Vagina (tissue), 2 donors: ENCODE measurements around the gene RGL4. TPM values are rescaled to one million over a fixed set of nuclear protein-coding genes. Genes with fewer than 3 reads are reported as not detected.
"Not testable (repeated sequence)": the region's sequence is repeated elsewhere in the genome, so short reads cannot be mapped to it uniquely, and the experiment has no call there.

ENCODE experiments used
- DNase-seq, 2 donors: peaks; one replicate each; pipeline ENCODE4 v3.0.0-alpha.2; 2017; ENCODE audit errors: extremely low spot score in 2 of 2
- H3K27ac ChIP-seq: fragments of 200-600 bp; sonication (generic); one replicate; pipeline ENCODE4 v1.5.1; 2019
- H3K27me3 ChIP-seq: fragments of 200-600 bp; sonication (generic); one replicate; pipeline ENCODE4 v1.5.1; 2019
- H3K36me3 ChIP-seq, 2 donors: fragments of 200-600 bp; sonication (generic); one replicate each; pipeline ENCODE4 v1.5.1; 2017 to 2019
- H3K4me1 ChIP-seq: fragments of 200-600 bp; sonication (generic); one replicate; pipeline ENCODE4 v1.5.1; 2019
- H3K4me3 ChIP-seq, 2 donors: fragments of 200-600 bp; sonication (generic); 1 replicate in 1 of 2; 2 replicates in 1 of 2; pipeline ENCODE4 v1.5.1; 2016 to 2019
- H3K9me3 ChIP-seq: fragments of 200-600 bp; sonication (generic); one replicate; pipeline ENCODE4 v1.5.1; 2019
- CTCF ChIP-seq, 3 experiments: fragments of 450-650 bp in 2 of 3; fragments of 200-600 bp in 1 of 3; sonication (generic) in 1 of 3; IDR thresholded peaks; one replicate each; pipeline ENCODE4 v1.5.1; 2017 to 2019; ENCODE audit warnings: antibody characterized with exemption in 3 of 3, mild to moderate bottlenecking in 2 of 3, moderate library complexity in 2 of 3
- POLR2A ChIP-seq, 2 donors: fragments of 450-650 bp; IDR thresholded peaks; one replicate each; pipeline ENCODE4 v1.6.1; 2017; ENCODE audit warnings: antibody characterized with exemption in 2 of 2, mild to moderate bottlenecking in 2 of 2, moderate library complexity in 2 of 2
- POLR2AphosphoS5 ChIP-seq, 2 donors: sonication (generic); formaldehyde crosslinking; IDR thresholded peaks; one replicate each; pipeline ENCODE4 v1.9.0; 2017; ENCODE audit warnings: antibody characterized with exemption in 2 of 2, mild to moderate bottlenecking in 2 of 2, low read depth in 1 of 2; ENCODE audit not compliant: insufficient read depth in 1 of 2
- intact Hi-C: fragments of 100-400 bp; cut with DNase I; formaldehyde crosslinking; loops from one replicate; pipeline ENCODE4 v1.15.1; 2023
- total RNA-seq: library from RNA; depleted of rRNA; stranded (reverse); fragments of >200 nt; gene quantifications from one replicate; pipeline ENCODE4 v1.2.3, GENCODE V29; 2016

The RGL4 gene
- total RNA-seq, 1 donor from 2014 or later: not detected

- Histone ChIP-seq H3K27ac (no peak overlapping the region), H3K27me3 (no peaks in the 10 kb centered on the region), H3K9me3 (no peaks in the 10 kb centered on the region), H3K4me1 (no peaks in the 10 kb centered on the region), H3K4me3 (no peak overlapping the region), H3K36me3 (no peaks in the 10 kb centered on the region)
- no peak for DNase-seq
- TF ChIP-seq CTCF (IDR thresholded peaks at IDR 0.05): no peak
- no peak for TF ChIP-seq POLR2AphosphoS5 (IDR thresholded peaks at IDR 0.05; ENCODE audit: insufficient read depth in 1 of 2, low read depth in 1 of 2)
- TF ChIP-seq POLR2A (IDR thresholded peaks at IDR 0.05): no peak
- intact Hi-C loops: no loop called here
Observed at GRCh38 chr22:23673050-23673620, 17.7 kb upstream of the RGL4 start.

DNA sequence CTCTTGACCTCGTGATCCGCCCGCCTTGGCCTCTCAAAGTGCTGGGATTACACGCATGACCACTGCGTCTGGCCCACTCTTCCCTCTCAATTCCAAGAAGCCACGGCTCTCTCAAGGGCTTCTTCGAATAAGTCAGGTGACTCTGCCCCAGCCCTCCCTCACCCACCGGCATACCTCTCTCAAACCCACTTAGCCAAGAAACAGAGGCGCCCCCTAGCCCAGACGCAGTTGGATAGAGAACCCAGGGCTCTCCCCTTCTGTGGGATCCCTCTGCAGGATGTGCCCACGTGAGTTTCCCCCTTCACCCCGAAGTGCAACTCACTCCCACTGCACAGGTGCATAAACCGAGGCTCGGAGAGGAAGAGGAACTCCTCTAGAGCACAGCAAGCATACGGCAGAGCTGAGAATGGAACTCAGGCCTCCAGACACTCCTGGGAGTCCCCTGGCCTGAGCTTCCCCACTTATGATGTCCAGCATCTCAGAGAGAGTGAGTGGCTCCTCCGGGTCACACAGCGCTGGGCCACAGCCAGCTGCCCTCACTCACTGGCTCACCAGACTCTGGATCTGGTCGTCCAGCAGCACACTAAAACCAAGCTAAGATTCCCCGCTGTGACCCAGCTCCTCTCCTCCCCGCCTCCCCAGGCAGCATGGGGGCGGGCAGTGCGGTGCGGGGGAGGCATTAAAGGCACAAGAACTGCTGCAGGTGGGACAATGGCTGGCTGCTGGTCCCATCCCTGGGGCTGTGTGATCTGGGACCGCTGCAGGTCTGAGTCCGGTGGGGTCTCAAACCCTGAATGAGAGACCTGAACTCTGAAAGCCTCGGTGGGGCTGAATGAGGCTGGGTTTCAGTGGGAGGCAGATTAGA, 16.8 kb upstream of the RGL4 start:
- no peak for TF ChIP-seq POLR2AphosphoS5 (IDR thresholded peaks at IDR 0.05; ENCODE audit: insufficient read depth in 1 of 2, low read depth in 1 of 2)
- no peak for TF ChIP-seq CTCF (IDR thresholded peaks at IDR 0.05)
- no peak for TF ChIP-seq POLR2A (IDR thresholded peaks at IDR 0.05)
- H3K36me3 ChIP-seq: no peaks in the 10 kb centered on the region
- H3K9me3 ChIP-seq: no peaks in the 10 kb centered on the region
- no peak overlapping the region for H3K27ac ChIP-seq
- H3K27me3 ChIP-seq: no peaks in the 10 kb centered on the region
- H3K4me1 ChIP-seq: no peaks in the 10 kb centered on the region
- no peak for DNase-seq
- intact Hi-C loops: no loop called here
- no peak overlapping the region for H3K4me3 ChIP-seq

DNA sequence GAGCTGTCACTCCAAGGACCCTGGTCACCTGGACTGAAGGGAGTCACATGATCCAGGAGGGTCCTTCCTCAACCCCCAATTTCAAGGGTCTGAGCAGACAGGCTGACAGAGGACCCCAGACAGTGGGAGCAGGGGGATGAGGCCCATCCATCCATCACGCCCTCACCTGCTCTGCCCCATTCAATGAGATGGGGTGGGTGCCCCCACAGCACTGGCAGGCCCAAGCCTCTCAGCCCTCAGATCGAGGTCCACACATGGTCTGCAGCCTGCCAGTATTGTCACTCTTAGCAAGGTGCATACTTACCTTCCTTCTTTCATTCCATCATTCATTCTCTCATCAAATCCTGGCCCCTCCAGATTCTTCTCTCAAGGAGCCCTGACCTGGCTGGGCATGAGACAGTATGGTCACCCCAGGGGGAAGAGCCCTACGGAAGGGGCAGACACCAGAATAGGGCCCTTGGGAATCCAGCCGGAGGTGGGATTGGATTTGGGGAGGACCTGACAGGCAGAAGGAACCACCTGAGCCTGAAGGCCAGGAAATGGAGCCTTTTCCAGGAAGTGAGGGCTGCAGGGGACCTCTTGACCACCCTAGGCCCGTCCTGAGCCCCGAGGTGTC, 15.8 kb upstream of the RGL4 start:
- intact Hi-C loops, H3K4me1 ChIP-seq, H3K9me3 ChIP-seq, H3K36me3 ChIP-seq, H3K4me3 ChIP-seq, H3K27me3 ChIP-seq, H3K27ac ChIP-seq, DNase-seq: not testable (repeated sequence)

DNA sequence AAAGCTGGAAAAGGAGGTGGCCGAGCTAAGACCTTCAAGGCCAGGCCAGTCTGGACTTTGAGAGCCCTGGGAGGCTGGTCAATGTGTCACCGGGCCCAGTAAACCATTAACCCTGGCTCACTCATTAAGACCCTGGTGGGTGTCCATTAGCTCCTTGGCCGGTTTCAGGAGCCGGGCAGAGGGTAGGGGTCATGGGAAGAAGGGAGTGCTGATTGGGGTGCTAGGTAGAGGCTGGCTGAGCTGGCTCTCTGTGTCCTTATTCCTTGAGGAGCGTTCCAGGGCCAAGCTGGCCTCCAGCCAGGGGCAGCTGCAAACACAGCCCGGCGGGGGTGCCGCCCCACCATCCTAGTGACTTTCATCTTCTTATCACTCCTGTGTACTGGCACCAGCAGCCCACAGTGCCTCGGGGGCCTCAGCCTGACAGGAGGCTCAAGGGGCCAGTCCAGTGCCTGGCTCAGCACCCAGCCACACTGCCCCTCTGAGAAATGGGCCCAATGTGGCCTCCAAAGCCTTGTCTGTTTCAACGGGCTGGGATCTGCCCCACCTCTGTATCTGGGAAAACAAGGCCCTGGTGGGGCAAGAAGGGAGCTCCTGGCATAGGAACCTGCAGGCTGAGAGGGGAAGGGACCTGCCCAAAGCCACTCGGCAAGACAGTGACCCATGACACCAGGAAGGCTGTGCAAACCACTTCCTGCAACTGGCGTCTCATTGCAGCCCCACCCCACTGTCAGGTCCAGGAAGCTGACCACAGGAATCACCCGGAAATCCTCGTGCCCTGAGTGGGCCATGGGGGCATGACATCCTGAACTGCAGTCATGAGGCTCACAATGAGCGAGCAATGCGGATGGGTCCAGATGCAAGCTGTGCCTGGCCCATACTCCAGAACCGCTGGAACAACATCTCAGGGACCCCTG, 15.1 kb upstream of the RGL4 start:
- Histone ChIP-seq H3K4me3 (no peak overlapping the region), H3K27ac (no peak overlapping the region), H3K27me3 (no peaks in the 10 kb centered on the region), H3K4me1 (no peaks in the 10 kb centered on the region), H3K36me3 (no peaks in the 10 kb centered on the region), H3K9me3 (no peaks in the 10 kb centered on the region)
- no peak for DNase-seq
- TF ChIP-seq CTCF (IDR thresholded peaks at IDR 0.05): no peak
- TF ChIP-seq POLR2A (IDR thresholded peaks at IDR 0.05): no peak
- no peak for TF ChIP-seq POLR2AphosphoS5 (IDR thresholded peaks at IDR 0.05; ENCODE audit: insufficient read depth in 1 of 2, low read depth in 1 of 2)
- intact Hi-C loops: no loop called here

DNA sequence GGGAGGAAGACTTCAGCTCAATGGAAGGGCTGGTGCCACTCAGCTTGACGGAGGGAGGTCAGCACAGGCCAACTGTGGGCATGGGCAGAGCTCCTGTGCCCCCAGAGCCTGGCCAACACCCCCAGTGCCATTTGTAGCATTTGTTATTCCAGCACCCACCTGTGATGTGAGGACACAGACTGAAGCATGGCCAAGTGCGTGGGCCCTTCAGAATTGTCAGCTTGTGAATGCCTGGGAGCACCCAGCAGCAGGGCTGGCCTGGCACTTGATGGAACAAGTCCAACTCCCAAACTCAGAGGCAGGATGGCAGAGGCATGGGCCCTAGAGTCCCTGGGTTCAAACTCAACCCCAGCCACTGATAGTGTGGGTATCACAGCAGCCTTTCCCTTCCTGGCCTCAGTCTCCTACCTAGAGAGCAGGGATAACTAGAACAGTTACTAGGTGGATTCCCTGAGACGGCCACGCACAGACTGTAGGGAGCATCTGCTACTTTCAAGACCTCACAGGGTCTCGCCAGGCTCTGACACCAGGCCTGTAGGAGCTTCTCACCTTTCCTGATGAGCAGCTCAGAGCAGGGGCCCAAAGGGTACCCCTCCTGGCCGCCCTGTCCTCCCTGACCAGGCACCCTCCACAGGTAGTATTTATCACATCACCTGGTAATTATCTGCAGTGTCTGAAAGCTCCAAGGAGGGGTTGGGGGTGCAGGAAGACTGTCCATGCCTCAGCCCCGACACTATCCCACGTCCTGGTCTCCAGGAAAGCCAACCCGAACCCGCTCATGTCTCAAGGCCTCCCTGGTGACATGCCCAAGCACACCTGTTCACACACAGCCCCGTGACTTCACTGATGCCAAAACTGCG, 13.7 kb upstream of the RGL4 start:
- intact Hi-C loops, H3K4me3 ChIP-seq, DNase-seq, H3K36me3 ChIP-seq, H3K4me1 ChIP-seq, H3K27ac ChIP-seq, H3K9me3 ChIP-seq, H3K27me3 ChIP-seq: not testable (repeated sequence)
